ENCODE data around the gene S100A3.

DNA sequence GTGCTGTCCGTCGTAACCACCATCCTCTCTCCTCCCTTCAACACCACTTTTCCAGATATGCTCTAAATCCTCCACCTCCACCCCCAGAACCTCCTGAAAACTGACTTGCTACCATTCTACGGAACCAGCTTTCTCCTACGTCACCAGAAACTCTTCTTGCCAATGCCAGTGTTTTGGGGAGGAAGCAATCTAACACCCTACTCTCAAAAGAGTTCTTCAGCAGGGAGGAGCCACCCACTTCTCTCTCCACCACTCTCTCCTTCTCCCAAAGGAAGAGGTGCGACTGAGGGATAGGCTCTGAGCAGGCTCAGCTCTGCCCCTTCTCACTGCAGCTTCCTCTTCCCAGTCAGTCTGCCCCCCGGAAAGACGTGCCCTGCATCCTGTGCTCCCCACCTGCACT is 22.6 kb upstream of the S100A3 start:
- TF ChIP-seq, protein P1, sequence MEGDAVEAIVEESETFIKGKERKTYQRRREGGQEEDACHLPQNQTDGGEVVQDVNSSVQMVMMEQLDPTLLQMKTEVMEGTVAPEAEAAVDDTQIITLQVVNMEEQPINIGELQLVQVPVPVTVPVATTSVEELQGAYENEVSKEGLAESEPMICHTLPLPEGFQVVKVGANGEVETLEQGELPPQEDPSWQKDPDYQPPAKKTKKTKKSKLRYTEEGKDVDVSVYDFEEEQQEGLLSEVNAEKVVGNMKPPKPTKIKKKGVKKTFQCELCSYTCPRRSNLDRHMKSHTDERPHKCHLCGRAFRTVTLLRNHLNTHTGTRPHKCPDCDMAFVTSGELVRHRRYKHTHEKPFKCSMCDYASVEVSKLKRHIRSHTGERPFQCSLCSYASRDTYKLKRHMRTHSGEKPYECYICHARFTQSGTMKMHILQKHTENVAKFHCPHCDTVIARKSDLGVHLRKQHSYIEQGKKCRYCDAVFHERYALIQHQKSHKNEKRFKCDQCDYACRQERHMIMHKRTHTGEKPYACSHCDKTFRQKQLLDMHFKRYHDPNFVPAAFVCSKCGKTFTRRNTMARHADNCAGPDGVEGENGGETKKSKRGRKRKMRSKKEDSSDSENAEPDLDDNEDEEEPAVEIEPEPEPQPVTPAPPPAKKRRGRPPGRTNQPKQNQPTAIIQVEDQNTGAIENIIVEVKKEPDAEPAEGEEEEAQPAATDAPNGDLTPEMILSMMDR (IDR thresholded peaks at IDR 0.05; ENCODE audit: borderline replicate concordance, extremely low read depth, low read length, poor library complexity, severe bottlenecking): no peak
- no peak for TF ChIP-seq EZH2 (IDR thresholded peaks at IDR 0.05; ENCODE audit: borderline replicate concordance, low read depth, low read length, severe bottlenecking)

Data from DND-41 (cell line).